K562 treated with DMSO at 1 percent for 48 hours (cell line): ENCODE results near the gene ADAM30. TPM values are rescaled to one million over a fixed set of nuclear protein-coding genes. Genes with fewer than 3 reads are reported as not detected.

ENCODE experiments used
- total RNA-seq: library from RNA; unstranded; fragments of 300-600 nt; gene quantifications from 2 replicates; pipeline ENCODE4 v1.2.3, GENCODE V29; 2022; ENCODE audit warnings: low replicate concordance; ENCODE audit errors: extremely low read depth

ADAM30 gene
- total RNA-seq = not detected in 2 replicates

DNA sequence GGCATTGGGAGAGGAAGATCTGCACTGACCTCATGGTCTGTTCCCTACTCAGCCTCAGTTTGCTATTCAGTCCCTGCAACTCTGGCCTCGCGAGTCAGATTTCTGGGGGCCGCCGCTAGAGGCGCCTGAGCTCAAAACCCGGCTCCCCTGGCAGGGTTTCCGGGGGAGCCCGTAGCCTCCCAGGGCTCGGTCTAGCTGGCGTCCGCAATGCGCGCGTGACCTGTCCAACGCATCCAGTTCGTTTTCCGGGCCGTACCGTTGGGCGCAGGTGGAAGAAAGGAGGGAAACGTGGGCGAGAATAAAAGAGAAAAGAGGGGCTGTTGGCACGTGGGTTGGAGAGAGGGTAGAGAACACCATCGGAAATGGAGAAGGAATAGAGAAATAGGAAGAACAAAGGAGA is at the start of gene ADAM30:
TSS of gene ADAM30 (minus strand) at position 213 of the 400 bp plus-strand sequence. CDS start at position 34, 179 bp downstream.

Other genes starting within 250 kb of the ADAM30 start
- not detected in 2 replicates for gene ZNF697, start 248.2 kb downstream of the ADAM30 start, total RNA-seq
- 2,307 TPM in 1 of 2 replicates, not detected in the other for gene PHGDH, start 184.6 kb downstream of the ADAM30 start, total RNA-seq
- gene HMGCS2, start 127.6 kb downstream of the ADAM30 start, total RNA-seq = not detected in 2 replicates
- gene REG4, start 85.1 kb downstream of the ADAM30 start, total RNA-seq = not detected in 2 replicates
- gene NOTCH2, start 173.1 kb upstream of the ADAM30 start, total RNA-seq = not detected in 2 replicates